Endothelial cell of umbilical vein (primary cell): Measurements from ENCODE around the gene FNDC3A.

Source experiments
- EZH2 ChIP-seq: IDR thresholded peaks from 2 replicates; pipeline ENCODE4 v1.6.1; 2012; ENCODE audit warnings: borderline replicate concordance, low read depth, mild to moderate bottlenecking, moderate library complexity, low read length, inconsistent platforms; ENCODE audit not compliant: severe bottlenecking
- TF ChIP-seq, protein P1 (sequence below), 2 donors: IDR thresholded peaks; 1 replicate in 1 of 2; 2 replicates in 1 of 2; pipeline ENCODE4 v1.5.1; 2011; ENCODE audit warnings: low read length in 2 of 2, mild to moderate bottlenecking in 2 of 2, moderate library complexity in 2 of 2, control low read depth in 1 of 2, inconsistent platforms in 1 of 2, low read depth in 1 of 2; ENCODE audit not compliant: insufficient read depth in 1 of 2; ENCODE audit errors: extremely low read depth in 1 of 2

DNA sequence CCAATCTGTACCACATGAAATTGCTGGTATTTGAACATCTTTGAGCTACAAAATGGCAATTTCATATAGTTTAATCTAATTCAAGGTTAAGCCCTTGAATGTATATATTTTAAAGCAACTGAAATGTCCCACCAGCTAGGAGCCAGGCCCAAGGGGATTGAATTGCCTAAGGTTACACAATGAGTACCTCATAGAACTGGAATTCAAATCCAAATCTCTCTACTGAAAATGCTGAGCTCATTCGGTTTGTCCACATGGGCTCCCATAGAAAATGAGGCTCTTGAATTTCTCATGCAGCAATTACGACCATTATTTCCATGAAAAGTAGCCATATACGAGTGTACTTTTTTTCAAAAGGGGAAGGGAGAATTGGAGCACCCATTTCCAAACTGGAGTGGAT is 31.5 kb upstream of the FNDC3A start:
- TF ChIP-seq, protein P1, sequence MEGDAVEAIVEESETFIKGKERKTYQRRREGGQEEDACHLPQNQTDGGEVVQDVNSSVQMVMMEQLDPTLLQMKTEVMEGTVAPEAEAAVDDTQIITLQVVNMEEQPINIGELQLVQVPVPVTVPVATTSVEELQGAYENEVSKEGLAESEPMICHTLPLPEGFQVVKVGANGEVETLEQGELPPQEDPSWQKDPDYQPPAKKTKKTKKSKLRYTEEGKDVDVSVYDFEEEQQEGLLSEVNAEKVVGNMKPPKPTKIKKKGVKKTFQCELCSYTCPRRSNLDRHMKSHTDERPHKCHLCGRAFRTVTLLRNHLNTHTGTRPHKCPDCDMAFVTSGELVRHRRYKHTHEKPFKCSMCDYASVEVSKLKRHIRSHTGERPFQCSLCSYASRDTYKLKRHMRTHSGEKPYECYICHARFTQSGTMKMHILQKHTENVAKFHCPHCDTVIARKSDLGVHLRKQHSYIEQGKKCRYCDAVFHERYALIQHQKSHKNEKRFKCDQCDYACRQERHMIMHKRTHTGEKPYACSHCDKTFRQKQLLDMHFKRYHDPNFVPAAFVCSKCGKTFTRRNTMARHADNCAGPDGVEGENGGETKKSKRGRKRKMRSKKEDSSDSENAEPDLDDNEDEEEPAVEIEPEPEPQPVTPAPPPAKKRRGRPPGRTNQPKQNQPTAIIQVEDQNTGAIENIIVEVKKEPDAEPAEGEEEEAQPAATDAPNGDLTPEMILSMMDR (IDR thresholded peaks at IDR 0.05; ENCODE audit: extremely low read depth in 1 of 2, insufficient read depth in 1 of 2, low read depth in 1 of 2, low read length in 2 of 2) = no peak
- no peak for TF ChIP-seq EZH2
